Stimulated activated naive CD8-positive, alpha-beta T cell treated with anti-CD3 and anti-CD28 coated beads, Interleukin-15, Interleukin-2, amounts not matched to agents 100 U/mL and 50 U/mL, for 24 hours (primary cell): Measurements from ENCODE around the gene PPP1R12C.

Experiments used
- ATAC-seq: fragments of 150-1000 bp; cut with Tn5 transposase; one replicate; pipeline ENCODE4 v1.10.0; 2021
- DNase-seq: peaks from one replicate; pipeline ENCODE4 v3.0.0; 2021

The PPP1R12C gene

GRCh38 chr19:55146705-55147273, 29.4 kb upstream of the PPP1R12C start:
- DNase-seq (no peak), ATAC-seq (peak; percentile 42)

DNA sequence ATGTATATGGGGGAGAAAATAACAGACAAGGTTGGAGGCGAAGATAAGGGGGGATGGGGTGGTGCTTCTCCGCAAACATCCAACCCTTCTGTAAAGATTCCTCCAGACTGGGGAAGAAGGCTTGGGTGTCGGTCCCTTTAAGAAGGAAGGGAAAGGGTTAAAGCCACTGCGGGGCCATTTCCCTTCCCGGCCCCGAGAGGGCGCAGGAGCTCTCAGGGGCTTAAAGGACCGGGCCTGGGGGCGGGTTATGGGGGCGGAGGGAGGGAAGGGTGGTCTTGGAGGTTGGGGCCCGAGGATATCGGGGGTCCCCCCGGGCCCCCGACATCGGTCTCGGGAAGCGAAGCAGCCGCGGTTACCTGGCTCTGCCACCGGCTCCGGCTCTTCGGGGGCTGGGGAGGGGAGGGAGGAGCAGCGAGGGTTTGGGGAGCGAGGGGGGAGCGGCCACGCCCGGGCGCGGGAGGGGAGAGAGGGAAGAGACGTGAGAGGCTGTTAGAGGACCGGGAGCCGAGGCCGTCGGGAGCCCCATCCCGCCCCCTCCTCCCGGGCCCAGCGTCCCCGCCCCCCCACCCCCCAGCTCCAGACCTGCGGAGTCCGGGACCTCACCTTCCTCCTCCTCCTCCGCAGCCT, 28.8 kb upstream of the PPP1R12C start:
- ATAC-seq (no peak), DNase-seq (peak; percentile 30)

DNA sequence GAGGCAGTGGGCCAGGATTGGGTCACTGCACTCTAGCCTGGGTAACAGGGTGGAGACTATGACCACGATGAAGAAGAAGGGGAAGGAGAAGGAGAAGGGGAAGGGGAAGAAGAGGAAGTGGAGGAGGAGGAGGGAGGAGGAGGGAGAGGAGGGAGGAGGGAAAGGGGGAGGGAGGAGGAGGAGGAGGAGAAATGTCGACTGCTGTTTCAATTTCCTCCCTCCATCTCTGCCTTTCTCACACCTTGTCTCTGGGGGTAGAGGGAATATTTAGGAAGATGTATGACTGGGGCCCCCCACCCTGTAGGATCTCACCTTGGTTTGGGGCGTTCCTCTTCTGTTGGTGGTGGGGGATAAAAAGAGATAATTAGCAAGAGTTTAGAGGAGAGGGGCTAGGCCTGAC, 27.8 kb upstream of the PPP1R12C start:
- ATAC-seq (no peak), DNase-seq (no peak)

- no peak for DNase-seq
- ATAC-seq, result no peak
These were observed 24.3 kb upstream of the PPP1R12C start for GRCh38 chr19:55141696-55142095.

GRCh38 chr19:55137915-55138314, 20.5 kb upstream of the PPP1R12C start:
- ATAC-seq (no peak), DNase-seq (no peak)

DNA sequence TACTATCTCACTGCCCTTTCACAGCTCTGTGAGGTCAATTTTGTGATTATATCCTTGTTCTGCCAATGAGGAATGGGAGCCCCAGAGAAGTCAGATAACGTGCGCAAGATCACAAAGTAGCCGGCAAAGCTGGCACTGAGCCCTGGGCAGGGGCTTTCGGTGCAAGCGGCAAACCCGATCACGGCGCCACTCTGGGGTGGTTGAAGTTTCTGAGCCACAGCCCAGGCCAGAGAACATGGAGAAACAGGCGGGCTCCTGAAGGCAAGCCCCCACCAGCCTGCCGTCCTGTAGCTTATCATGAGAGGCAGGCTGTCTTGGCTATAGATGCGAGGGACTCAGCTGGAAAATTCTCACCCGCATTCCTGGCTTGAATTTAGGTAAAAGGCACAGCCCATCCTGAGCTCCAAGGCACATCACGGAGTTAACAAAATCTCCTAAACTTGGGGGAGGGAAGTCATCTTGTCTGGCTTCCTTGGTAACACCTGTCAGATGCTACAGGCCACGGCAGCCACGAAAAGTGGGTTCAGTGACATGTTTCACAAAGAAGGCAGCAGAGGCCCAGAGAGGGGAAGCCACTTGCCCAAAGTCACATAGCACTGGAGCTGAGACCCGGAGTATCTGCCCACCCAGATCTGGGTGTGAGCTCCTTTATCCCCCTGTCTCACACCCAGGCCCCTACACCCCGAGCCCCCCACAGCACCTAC, 19.1 kb upstream of the PPP1R12C start:
- ATAC-seq, result no peak
- no peak for DNase-seq

DNA sequence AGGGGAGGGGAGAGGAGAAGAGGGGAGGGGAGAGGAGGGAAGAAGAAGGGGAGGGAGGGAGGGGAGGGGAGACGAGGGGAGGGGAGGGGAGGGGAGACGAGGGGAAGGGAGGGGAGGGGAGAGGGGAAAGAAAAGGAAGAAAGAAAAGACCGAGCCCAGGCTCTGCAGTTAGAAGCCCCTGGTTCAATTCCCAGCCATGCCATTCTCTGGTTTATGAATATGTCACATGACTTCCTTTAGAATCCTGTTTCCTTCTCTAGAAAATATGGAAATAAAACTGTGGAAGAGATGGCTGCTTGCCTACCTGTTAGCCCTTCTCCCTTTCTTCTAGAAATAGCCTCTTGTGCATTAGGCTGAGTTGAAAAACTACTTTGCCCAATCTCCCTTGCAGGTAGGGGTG, 17.3 kb upstream of the PPP1R12C start:
- DNase-seq (no peak), ATAC-seq (no peak)

- ATAC-seq (no peak), DNase-seq (no peak)
These were observed 16.4 kb upstream of the PPP1R12C start for GRCh38 chr19:55133639-55134444.

GRCh38 chr19:55132453-55133129, 15.2 kb upstream of the PPP1R12C start:
- ATAC-seq, result no peak
- DNase-seq, result no peak

DNA sequence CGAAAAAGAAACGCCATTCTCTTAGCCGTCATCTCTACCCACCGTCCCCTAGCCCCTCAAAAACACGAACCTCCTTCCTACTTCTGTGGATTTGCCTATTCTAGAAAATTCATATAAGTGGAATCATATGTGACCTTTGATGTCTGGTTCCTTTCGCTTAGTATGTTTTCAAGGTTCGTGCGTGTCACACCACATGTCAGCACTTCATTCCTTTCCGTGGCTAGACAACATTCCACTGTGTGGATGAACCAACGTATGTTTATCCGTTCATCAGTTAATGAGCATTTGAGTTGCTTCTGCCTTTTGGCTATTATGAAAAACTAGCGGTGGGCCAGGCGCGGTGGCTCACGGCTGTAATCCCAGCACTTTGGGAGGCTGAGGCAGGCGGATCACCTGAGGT, 14.0 kb upstream of the PPP1R12C start:
- no peak for ATAC-seq

GRCh38 chr19:55119053-55119452, 1.6 kb upstream of the PPP1R12C start:
- ATAC-seq, result no peak
- no peak for DNase-seq

More for the DNA sequence above, 14.0 kb upstream of the PPP1R12C start:
- no peak for DNase-seq

GRCh38 chr19:55118401-55118991, 1.1 kb upstream of the PPP1R12C start:
- DNase-seq (peak; percentile 60), ATAC-seq (no peak)

DNA sequence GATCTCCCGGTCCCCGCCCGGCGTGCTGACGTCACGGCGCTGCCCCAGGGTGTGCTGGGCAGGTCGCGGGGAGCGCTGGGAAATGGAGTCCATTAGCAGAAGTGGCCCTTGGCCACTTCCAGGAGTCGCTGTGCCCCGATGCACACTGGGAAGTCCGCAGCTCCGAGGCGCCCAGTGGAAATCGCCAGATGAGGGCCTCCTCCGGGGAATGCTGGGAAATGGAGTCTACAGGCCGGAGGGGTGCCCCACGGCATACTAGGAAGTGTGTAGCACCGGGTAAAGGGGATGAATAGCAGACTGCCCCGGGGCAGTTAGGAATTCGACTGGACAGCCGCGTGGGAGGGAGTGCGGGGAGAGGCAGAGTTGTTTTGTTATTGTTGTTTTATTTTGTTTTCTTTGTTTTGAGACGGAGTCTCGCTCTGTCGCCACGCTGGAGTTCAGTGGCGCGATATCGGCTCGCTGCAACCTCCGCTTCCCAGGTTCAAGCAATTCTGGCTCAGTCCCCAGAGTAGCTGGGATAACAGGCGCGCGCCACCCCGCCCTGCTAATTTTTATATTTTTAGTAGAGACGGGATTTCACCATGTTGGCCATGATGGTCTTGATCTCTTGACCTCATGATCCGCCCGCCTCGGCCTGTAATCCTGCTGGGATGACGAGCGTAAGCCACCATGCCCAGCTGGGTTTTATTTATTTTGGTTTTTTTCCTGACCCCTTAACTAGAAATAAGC, 390 bp upstream of the PPP1R12C start:
- peak; percentile 98 for DNase-seq
- peak; percentile 98 for ATAC-seq

DNA sequence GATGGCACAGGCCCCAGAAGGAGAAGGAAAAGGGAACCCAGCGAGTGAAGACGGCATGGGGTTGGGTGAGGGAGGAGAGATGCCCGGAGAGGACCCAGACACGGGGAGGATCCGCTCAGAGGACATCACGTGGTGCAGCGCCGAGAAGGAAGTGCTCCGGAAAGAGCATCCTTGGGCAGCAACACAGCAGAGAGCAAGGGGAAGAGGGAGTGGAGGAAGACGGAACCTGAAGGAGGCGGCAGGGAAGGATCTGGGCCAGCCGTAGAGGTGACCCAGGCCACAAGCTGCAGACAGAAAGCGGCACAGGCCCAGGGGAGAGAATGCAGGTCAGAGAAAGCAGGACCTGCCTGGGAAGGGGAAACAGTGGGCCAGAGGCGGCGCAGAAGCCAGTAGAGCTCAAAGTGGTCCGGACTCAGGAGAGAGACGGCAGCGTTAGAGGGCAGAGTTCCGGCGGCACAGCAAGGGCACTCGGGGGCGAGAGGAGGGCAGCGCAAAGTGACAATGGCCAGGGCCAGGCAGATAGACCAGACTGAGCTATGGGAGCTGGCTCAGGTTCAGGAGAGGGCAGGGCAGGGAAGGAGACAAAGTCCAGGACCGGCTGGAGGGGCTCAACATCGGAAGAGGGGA, 1.1 kb downstream of the PPP1R12C start:
- DNase-seq (peak; percentile 66), ATAC-seq (peak; percentile 47)

- DNase-seq, result no peak
These were observed 1.9 kb downstream of the PPP1R12C start for GRCh38 chr19:55115446-55116065.

DNA sequence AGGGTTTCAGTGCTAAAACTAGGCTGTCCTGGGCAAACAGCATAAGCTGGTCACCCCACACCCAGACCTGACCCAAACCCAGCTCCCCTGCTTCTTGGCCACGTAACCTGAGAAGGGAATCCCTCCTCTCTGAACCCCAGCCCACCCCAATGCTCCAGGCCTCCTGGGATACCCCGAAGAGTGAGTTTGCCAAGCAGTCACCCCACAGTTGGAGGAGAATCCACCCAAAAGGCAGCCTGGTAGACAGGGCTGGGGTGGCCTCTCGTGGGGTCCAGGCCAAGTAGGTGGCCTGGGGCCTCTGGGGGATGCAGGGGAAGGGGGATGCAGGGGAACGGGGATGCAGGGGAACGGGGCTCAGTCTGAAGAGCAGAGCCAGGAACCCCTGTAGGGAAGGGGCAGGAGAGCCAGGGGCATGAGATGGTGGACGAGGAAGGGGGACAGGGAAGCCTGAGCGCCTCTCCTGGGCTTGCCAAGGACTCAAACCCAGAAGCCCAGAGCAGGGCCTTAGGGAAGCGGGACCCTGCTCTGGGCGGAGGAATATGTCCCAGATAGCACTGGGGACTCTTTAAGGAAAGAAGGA, 2.8 kb downstream of the PPP1R12C start:
- no peak for DNase-seq
- ATAC-seq, result no peak

More at GRCh38 chr19:55115446-55116065, 1.9 kb downstream of the PPP1R12C start:
- ATAC-seq, result no peak

GRCh38 chr19:55113570-55114039, 3.8 kb downstream of the PPP1R12C start:
- ATAC-seq (no peak), DNase-seq (no peak)

DNA sequence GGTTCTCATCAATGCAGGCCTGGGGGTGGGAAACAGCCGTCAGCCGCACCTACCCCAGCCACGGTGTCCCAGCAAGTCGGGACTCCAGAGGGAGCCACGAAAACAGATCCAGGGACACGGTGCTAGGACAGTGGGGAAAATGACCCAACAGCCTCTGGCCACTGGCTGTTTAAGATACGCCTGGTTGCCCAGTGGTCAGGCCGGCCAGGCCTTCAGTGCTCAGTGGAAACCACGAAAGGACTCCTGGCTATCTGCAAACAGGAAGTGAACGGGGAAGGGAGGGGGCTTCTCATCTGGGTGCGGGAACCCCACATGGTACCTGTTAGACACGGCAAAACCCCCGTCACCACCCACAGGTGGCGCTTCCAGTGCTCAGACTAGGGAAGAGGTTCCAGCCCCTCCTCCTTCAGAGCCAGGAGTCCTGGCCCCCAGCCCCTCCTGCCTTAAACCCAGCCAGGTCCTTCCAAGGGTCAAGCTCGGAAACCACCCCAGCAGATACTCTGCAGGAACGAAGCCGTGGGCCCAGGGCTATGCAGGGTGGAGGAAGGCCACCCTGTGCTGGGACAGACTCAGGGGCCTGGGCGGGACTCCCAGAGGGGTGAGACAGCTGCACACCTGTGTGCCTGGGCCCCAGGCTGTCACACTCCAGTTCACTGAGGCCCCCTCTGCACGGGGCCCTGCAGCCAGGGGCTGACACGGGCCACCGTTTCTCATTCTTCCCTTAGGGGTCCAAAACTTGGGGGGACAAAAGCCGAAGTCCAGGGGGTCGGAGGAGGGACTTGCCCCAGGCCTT, 4.5 kb downstream of the PPP1R12C start:
- ATAC-seq (no peak), DNase-seq (no peak)
